IPS-18c (cell line): ENCODE measurements around the gene MEGF11.
"Not testable (repeated sequence)": the region's sequence is repeated elsewhere in the genome, so short reads cannot be mapped to it uniquely, and the experiment has no call there.

ENCODE experiments used
- H3K4me3 ChIP-seq: 2 replicates; pipeline ENCODE4 v1.7.0; 2013; ENCODE audit warnings: low read depth, mild to moderate bottlenecking, low read length, moderate library complexity; ENCODE audit not compliant: insufficient read depth
- H3K9me3 ChIP-seq: one replicate; pipeline ENCODE4 v1.6.1; 2013; ENCODE audit warnings: mild to moderate bottlenecking, low read length, moderate library complexity; ENCODE audit not compliant: control insufficient read depth, insufficient read depth

The MEGF11 gene

GRCh38 chr15:66251790-66252684, 1.5 kb downstream of the MEGF11 start:
- H3K9me3 ChIP-seq, result peaks cover 2% of the 10 kb centered on the region
- peak overlapping the region; percentile 83 for H3K4me3 ChIP-seq

- H3K9me3 ChIP-seq, result peaks cover 2% of the 10 kb centered on the region
- peak overlapping the region; percentile 46; the same call in 1 of the 2 replicates for H3K4me3 ChIP-seq
Measured at GRCh38 chr15:66251065-66251789, 2.3 kb downstream of the MEGF11 start.

GRCh38 chr15:66249605-66250174, 3.9 kb downstream of the MEGF11 start:
- Histone ChIP-seq H3K9me3 (peaks cover 2% of the 10 kb centered on the region), H3K4me3 (0 out of 2 replicates have a peak overlapping the region, but pooled peaks have one; percentile 17)

GRCh38 chr15:66246937-66247336, 6.6 kb downstream of the MEGF11 start:
- no peak overlapping the region for H3K4me3 ChIP-seq
- peaks cover 2% of the 10 kb centered on the region for H3K9me3 ChIP-seq

- not testable (repeated sequence) for H3K4me3 ChIP-seq, H3K9me3 ChIP-seq
Measured at GRCh38 chr15:66245832-66246231, 7.7 kb downstream of the MEGF11 start.

- no peak overlapping the region for H3K4me3 ChIP-seq
- peaks cover 4% of the 10 kb centered on the region for H3K9me3 ChIP-seq
Measured at GRCh38 chr15:66241908-66242285, 11.7 kb downstream of the MEGF11 start.

- Histone ChIP-seq H3K9me3 (peaks cover 4% of the 10 kb centered on the region), H3K4me3 (no peak overlapping the region)
Measured at GRCh38 chr15:66241087-66241907, 12.3 kb downstream of the MEGF11 start.

- peaks cover 4% of the 10 kb centered on the region for H3K9me3 ChIP-seq
- H3K4me3 ChIP-seq, result no peak overlapping the region
Measured at GRCh38 chr15:66240240-66240794, 13.2 kb downstream of the MEGF11 start.

GRCh38 chr15:66239514-66239913, 14.0 kb downstream of the MEGF11 start:
- H3K4me3 ChIP-seq, result no peak overlapping the region

GRCh38 chr15:66238318-66238717, 15.2 kb downstream of the MEGF11 start:
- no peak overlapping the region for H3K4me3 ChIP-seq

More at GRCh38 chr15:66239514-66239913, 14.0 kb downstream of the MEGF11 start:
- H3K9me3 ChIP-seq, result peaks cover 6% of the 10 kb centered on the region

GRCh38 chr15:66237513-66238235, 15.9 kb downstream of the MEGF11 start:
- Histone ChIP-seq H3K9me3 (peaks cover 4% of the 10 kb centered on the region), H3K4me3 (no peak overlapping the region)

More at GRCh38 chr15:66238318-66238717, 15.2 kb downstream of the MEGF11 start:
- H3K9me3 ChIP-seq, result peaks cover 6% of the 10 kb centered on the region

GRCh38 chr15:66236806-66237375, 16.7 kb downstream of the MEGF11 start:
- Histone ChIP-seq H3K9me3 (peaks cover 4% of the 10 kb centered on the region), H3K4me3 (no peak overlapping the region)

- peaks cover 4% of the 10 kb centered on the region for H3K9me3 ChIP-seq
- no peak overlapping the region for H3K4me3 ChIP-seq
Measured at GRCh38 chr15:66235866-66236265, 17.7 kb downstream of the MEGF11 start.

- Histone ChIP-seq H3K9me3 (peaks cover 2% of the 10 kb centered on the region), H3K4me3 (no peak overlapping the region)
Measured at GRCh38 chr15:66234798-66235197, 18.8 kb downstream of the MEGF11 start.

- Histone ChIP-seq H3K9me3 (peaks cover 2% of the 10 kb centered on the region), H3K4me3 (no peak overlapping the region)
Measured at GRCh38 chr15:66233487-66234415, 19.8 kb downstream of the MEGF11 start.
